ENCODE measurements around the gene SLC39A9.

Gene SLC39A9

GRCh38 chr14:69443296-69443805 is 44.9 kb downstream of the SLC39A9 start:
- Mint-ChIP-seq H3K27me3 (no peaks in the 10 kb centered on the region), H3K9me3 (no peaks in the 10 kb centered on the region), H3K36me3 (ENCODE audit: insufficient read depth) (peaks cover 24% of the 10 kb centered on the region), H3K4me1 (ENCODE audit: low read depth in 2 of 2) (peaks cover 1 to 17% of the 10 kb centered on the region in 2 donors), H3K27ac (no peak overlapping the region), H3K4me3 (no peak overlapping the region)
- DNase-seq (no peak), ATAC-seq (replicated peaks) (no peak)

- Mint-ChIP-seq H3K27ac (no peak overlapping the region), H3K4me3 (no peak overlapping the region), H3K9me3 (no peaks in the 10 kb centered on the region), H3K36me3 (ENCODE audit: insufficient read depth) (peaks cover 12% of the 10 kb centered on the region), H3K27me3 (no peaks in the 10 kb centered on the region), H3K4me1 (ENCODE audit: low read depth in 2 of 2) (peaks cover 1 to 5% of the 10 kb centered on the region in 2 donors)
- DNase-seq (no peak), ATAC-seq (replicated peaks) (no peak)
These were observed 50.7 kb downstream of the SLC39A9 start for GRCh38 chr14:69449216-69449615.

GRCh38 chr14:69451941-69452340 is 53.4 kb downstream of the SLC39A9 start:
- Mint-ChIP-seq H3K27ac (no peak overlapping the region), H3K9me3 (no peaks in the 10 kb centered on the region), H3K4me3 (no peak overlapping the region), H3K27me3 (no peaks in the 10 kb centered on the region), H3K4me1 (ENCODE audit: low read depth in 2 of 2) (no peaks in the 10 kb centered on the region), H3K36me3 (ENCODE audit: insufficient read depth) (peaks cover 22% of the 10 kb centered on the region)
- DNase-seq = no peak
- no peak for ATAC-seq (replicated peaks)

- ATAC-seq (replicated peaks) = no peak
- Mint-ChIP-seq H3K36me3 (ENCODE audit: insufficient read depth) (peaks cover 38% of the 10 kb centered on the region), H3K27ac (peak overlapping the region in 1 of 2 donors; percentile 7), H3K4me3 (no peak overlapping the region), H3K4me1 (ENCODE audit: low read depth in 2 of 2) (no peaks in the 10 kb centered on the region), H3K9me3 (no peaks in the 10 kb centered on the region), H3K27me3 (no peaks in the 10 kb centered on the region)
- no peak for DNase-seq
These were observed 59.9 kb downstream of the SLC39A9 start for GRCh38 chr14:69458350-69458749.

GRCh38 chr14:69459122-69459521 is 60.6 kb downstream of the SLC39A9 start:
- Mint-ChIP-seq H3K4me1 (ENCODE audit: low read depth in 2 of 2) (no peaks in the 10 kb centered on the region), H3K9me3 (no peaks in the 10 kb centered on the region), H3K27me3 (no peaks in the 10 kb centered on the region), H3K36me3 (ENCODE audit: insufficient read depth) (peaks cover 38% of the 10 kb centered on the region), H3K27ac (no peak overlapping the region), H3K4me3 (no peak overlapping the region)
- no peak for ATAC-seq (replicated peaks)
- DNase-seq = no peak

GRCh38 chr14:69460093-69460701 is 61.7 kb downstream of the SLC39A9 start:
- ATAC-seq (replicated peaks) = peak; percentile 72
- no peaks in the 10 kb centered on the region for H3K9me3 Mint-ChIP-seq
- peak; percentile 25 to 37 (median 25) for DNase-seq
- H3K4me3 Mint-ChIP-seq = no peak overlapping the region
- no peaks in the 10 kb centered on the region for H3K27me3 Mint-ChIP-seq
- no peaks in the 10 kb centered on the region for H3K4me1 Mint-ChIP-seq (ENCODE audit: low read depth in 2 of 2)
- H3K36me3 Mint-ChIP-seq (ENCODE audit: insufficient read depth) = peaks cover 33% of the 10 kb centered on the region
- H3K27ac Mint-ChIP-seq = peak overlapping the region; percentile 45 to 57

GRCh38 chr14:69464379-69464778 is 65.9 kb downstream of the SLC39A9 start:
- H3K27me3 Mint-ChIP-seq = no peaks in the 10 kb centered on the region
- H3K4me3 Mint-ChIP-seq = no peak overlapping the region
- no peaks in the 10 kb centered on the region for H3K4me1 Mint-ChIP-seq (ENCODE audit: low read depth in 2 of 2)
- no peak for ATAC-seq (replicated peaks)
- no peak overlapping the region for H3K27ac Mint-ChIP-seq
- peaks cover 6% of the 10 kb centered on the region for H3K36me3 Mint-ChIP-seq (ENCODE audit: insufficient read depth)
- no peaks in the 10 kb centered on the region for H3K9me3 Mint-ChIP-seq
- no peak for DNase-seq

- ATAC-seq (replicated peaks) (no peak), DNase-seq (no peak)
- H3K4me1 Mint-ChIP-seq (ENCODE audit: low read depth in 2 of 2) = no peaks in the 10 kb centered on the region
- H3K36me3 Mint-ChIP-seq (ENCODE audit: insufficient read depth) = peaks cover 6% of the 10 kb centered on the region
- no peaks in the 10 kb centered on the region for H3K9me3 Mint-ChIP-seq
- no peak overlapping the region for H3K4me3 Mint-ChIP-seq
- H3K27ac Mint-ChIP-seq = no peak overlapping the region
- no peaks in the 10 kb centered on the region for H3K27me3 Mint-ChIP-seq
These were observed 66.3 kb downstream of the SLC39A9 start for GRCh38 chr14:69464829-69465228.

- Mint-ChIP-seq H3K4me1 (ENCODE audit: low read depth in 2 of 2) (peaks cover 1 to 6% of the 10 kb centered on the region in 2 donors), H3K36me3 (ENCODE audit: insufficient read depth) (peaks cover 4% of the 10 kb centered on the region), H3K27me3 (no peaks in the 10 kb centered on the region), H3K9me3 (no peaks in the 10 kb centered on the region), H3K4me3 (no peak overlapping the region), H3K27ac (peak overlapping the region in 1 of 2 donors; percentile 22)
- DNase-seq (no peak), ATAC-seq (replicated peaks) (no peak)
These were observed 70.5 kb downstream of the SLC39A9 start for GRCh38 chr14:69468949-69469348.

GRCh38 chr14:69471436-69471835 is 72.9 kb downstream of the SLC39A9 start:
- Mint-ChIP-seq H3K27me3 (no peaks in the 10 kb centered on the region), H3K27ac (no peak overlapping the region), H3K4me3 (no peak overlapping the region), H3K36me3 (ENCODE audit: insufficient read depth) (peaks cover 4% of the 10 kb centered on the region), H3K9me3 (no peaks in the 10 kb centered on the region), H3K4me1 (ENCODE audit: low read depth in 2 of 2) (peaks cover 1 to 6% of the 10 kb centered on the region in 2 donors)
- ATAC-seq (replicated peaks) (no peak), DNase-seq (no peak)

GRCh38 chr14:69471916-69472315 is 73.4 kb downstream of the SLC39A9 start:
- DNase-seq (no peak), ATAC-seq (replicated peaks) (no peak)
- H3K27ac Mint-ChIP-seq = no peak overlapping the region
- H3K36me3 Mint-ChIP-seq (ENCODE audit: insufficient read depth) = peaks cover 4% of the 10 kb centered on the region
- H3K9me3 Mint-ChIP-seq = no peaks in the 10 kb centered on the region
- H3K4me1 Mint-ChIP-seq (ENCODE audit: low read depth in 2 of 2) = peaks cover 1 to 6% of the 10 kb centered on the region in 2 donors
- no peaks in the 10 kb centered on the region for H3K27me3 Mint-ChIP-seq
- H3K4me3 Mint-ChIP-seq = no peak overlapping the region

- Mint-ChIP-seq H3K27me3 (no peaks in the 10 kb centered on the region), H3K4me1 (ENCODE audit: low read depth in 2 of 2) (peaks cover 1 to 6% of the 10 kb centered on the region in 2 donors), H3K27ac (no peak overlapping the region), H3K4me3 (no peak overlapping the region), H3K36me3 (ENCODE audit: insufficient read depth) (peaks cover 4% of the 10 kb centered on the region), H3K9me3 (no peaks in the 10 kb centered on the region)
- no peak for ATAC-seq (replicated peaks)
- DNase-seq = no peak
These were observed 74.8 kb downstream of the SLC39A9 start for GRCh38 chr14:69473260-69473659.

- no peaks in the 10 kb centered on the region for H3K27me3 Mint-ChIP-seq
- DNase-seq (no peak), ATAC-seq (replicated peaks) (no peak)
- no peak overlapping the region for H3K4me3 Mint-ChIP-seq
- H3K4me1 Mint-ChIP-seq (ENCODE audit: low read depth in 2 of 2) = peaks cover 1 to 6% of the 10 kb centered on the region in 2 donors
- no peak overlapping the region for H3K27ac Mint-ChIP-seq
- no peaks in the 10 kb centered on the region for H3K9me3 Mint-ChIP-seq
- H3K36me3 Mint-ChIP-seq (ENCODE audit: insufficient read depth) = peaks cover 4% of the 10 kb centered on the region
These were observed 75.5 kb downstream of the SLC39A9 start for GRCh38 chr14:69473946-69474345.

GRCh38 chr14:69475194-69475818 is 76.8 kb downstream of the SLC39A9 start:
- DNase-seq (no peak), ATAC-seq (replicated peaks) (no peak)
- Mint-ChIP-seq H3K4me3 (no peak overlapping the region), H3K27ac (no peak overlapping the region), H3K36me3 (ENCODE audit: insufficient read depth) (peaks cover 4% of the 10 kb centered on the region), H3K4me1 (ENCODE audit: low read depth in 2 of 2) (peaks cover 1 to 6% of the 10 kb centered on the region in 2 donors), H3K9me3 (no peaks in the 10 kb centered on the region), H3K27me3 (peaks cover 0 to 7% of the 10 kb centered on the region in 2 donors)

Measured in effector memory CD8-positive, alpha-beta T cell (primary cell).